IMR-90 (cell line): ENCODE measurements around the gene TBP. TPM values are rescaled to one million over a fixed set of nuclear protein-coding genes. Genes with fewer than 3 reads are reported as not detected.

Experiments used
- ATAC-seq: fragments of 200-7000 bp; cut with Tn5 transposase; 2 replicates; pipeline ENCODE4 v1.9.1; 2020; ENCODE audit warnings: low read depth, mild to moderate bottlenecking, moderate library complexity
- BruUV-seq: library from RNA; stranded (reverse); fragments of 400-500 nt; replicated peaks from 2 replicates; lab custom pipeline; 2021; lab: Mats Ljungman, UMichigan
- CTCF ChIA-PET: fragments of 300-600 bp; formaldehyde crosslinking; extraction: SDS; loops from one replicate; lab custom pipeline; 2021; ENCODE audit warnings: antibody characterized with exemption; lab: Yijun Ruan, JAX
- POLR2A ChIA-PET: fragments of 300-600 bp; sonication (Branson Sonifier 250); formaldehyde crosslinking; loops from one replicate; lab custom pipeline; 2022; ENCODE audit warnings: antibody characterized with exemption; ENCODE audit not compliant: unreplicated experiment; lab: Charles Lee
- DNase-seq: peaks from one replicate; pipeline ENCODE4 v3.0.0; 2013
- H2AFZ ChIP-seq: replicated peaks from 2 replicates; pipeline ENCODE3; 2013; ENCODE audit warnings: low read length, mild to moderate bottlenecking; ENCODE audit not compliant: poor library complexity
- H2AK5ac ChIP-seq: 2 replicates; pipeline ENCODE4 v1.6.1; 2013; ENCODE audit warnings: low read depth, low read length, inconsistent platforms
- H2AK9ac ChIP-seq: replicated peaks from 2 replicates; pipeline ENCODE3; 2013; ENCODE audit warnings: mild to moderate bottlenecking, low read depth, low read length, moderate library complexity; ENCODE audit not compliant: poor library complexity
- H2BK120ac ChIP-seq: 2 replicates; pipeline ENCODE4 v1.6.1; 2013; ENCODE audit warnings: low read depth, low read length, inconsistent platforms
- H2BK15ac ChIP-seq: 3 replicates; pipeline ENCODE4 v1.6.1; 2013; ENCODE audit warnings: low read depth, low read length, inconsistent platforms
- H2BK20ac ChIP-seq: 2 replicates; pipeline ENCODE4 v1.6.1; 2013; ENCODE audit warnings: low read depth, mild to moderate bottlenecking, inconsistent platforms, low read length, moderate library complexity
- H2BK5ac ChIP-seq: 2 replicates; pipeline ENCODE4 v1.6.1; 2013; ENCODE audit warnings: mild to moderate bottlenecking, low read depth, low read length, inconsistent platforms; ENCODE audit not compliant: poor library complexity, severe bottlenecking
- H3K14ac ChIP-seq: replicated peaks from 2 replicates; pipeline ENCODE4 v1.6.1; 2013; ENCODE audit warnings: low read depth, low read length, inconsistent platforms
- H3K18ac ChIP-seq: 2 replicates; pipeline ENCODE4 v1.6.1; 2013; ENCODE audit warnings: low read depth, low read length, control low read depth
- H3K23ac ChIP-seq: 2 replicates; pipeline ENCODE4 v1.6.1; 2013; ENCODE audit warnings: low read depth, low read length, inconsistent platforms
- H3K27ac ChIP-seq: 2 replicates; pipeline ENCODE4 v1.5.1; 2013; ENCODE audit warnings: mild to moderate bottlenecking, control low read depth, low read length; ENCODE audit not compliant: insufficient read depth
- H3K27me3 ChIP-seq: 2 replicates; pipeline ENCODE4 v1.6.1; 2013; ENCODE audit warnings: low read length; ENCODE audit not compliant: control insufficient read depth, insufficient read depth
- H3K36me3 ChIP-seq: 2 replicates; pipeline ENCODE4 v1.6.1; 2013; ENCODE audit warnings: low read length, mixed read lengths; ENCODE audit not compliant: control insufficient read depth, insufficient read depth
- H3K4ac ChIP-seq: 2 replicates; pipeline ENCODE4 v1.6.1; 2013; ENCODE audit warnings: low read depth, low read length, inconsistent platforms
- H3K4me1 ChIP-seq: 2 replicates; pipeline ENCODE4 v1.6.1; 2013; ENCODE audit warnings: low read length, mixed read lengths; ENCODE audit not compliant: control insufficient read depth, insufficient read depth
- H3K4me2 ChIP-seq: 2 replicates; pipeline ENCODE4 v1.6.1; 2013; ENCODE audit warnings: low read depth, mild to moderate bottlenecking, control low read depth, low read length, moderate library complexity
- H3K4me3 ChIP-seq: 2 replicates; pipeline ENCODE4 v1.5.1; 2013; ENCODE audit warnings: low read depth, mild to moderate bottlenecking, control low read depth, low read length, moderate library complexity; ENCODE audit not compliant: insufficient read depth
- H3K56ac ChIP-seq: 2 replicates; pipeline ENCODE4 v1.6.1; 2013; ENCODE audit warnings: low read length, inconsistent platforms; ENCODE audit not compliant: insufficient read depth; ENCODE audit errors: extremely low read depth
- H3K79me1 ChIP-seq, 2 experiments: 2 replicates each; pipeline ENCODE4 v1.6.1; 2013; ENCODE audit warnings: low read length in 2 of 2, inconsistent platforms in 1 of 2, low read depth in 1 of 2
- H3K9ac ChIP-seq: 2 replicates; pipeline ENCODE4 v1.6.1; 2013; ENCODE audit warnings: low read depth, low read length, control low read depth
- H3K9me1 ChIP-seq: 2 replicates; pipeline ENCODE4 v1.6.1; 2013; ENCODE audit warnings: low read length, inconsistent platforms; ENCODE audit not compliant: insufficient read depth
- H3K9me3 ChIP-seq: 2 replicates; pipeline ENCODE4 v1.6.1; 2013; ENCODE audit warnings: low read length; ENCODE audit not compliant: control insufficient read depth, insufficient read depth
- H4K20me1 ChIP-seq: 2 replicates; pipeline ENCODE4 v1.6.1; 2013; ENCODE audit warnings: low read length, inconsistent platforms; ENCODE audit not compliant: insufficient read depth
- H4K5ac ChIP-seq: 2 replicates; pipeline ENCODE4 v1.6.1; 2013; ENCODE audit warnings: mild to moderate bottlenecking, low read depth, low read length, control low read depth
- H4K8ac ChIP-seq, 2 experiments: 2 replicates each; pipeline ENCODE4 v1.6.1; 2013; ENCODE audit warnings: low read depth in 2 of 2, low read length in 2 of 2, control low read depth in 1 of 2, inconsistent platforms in 1 of 2
- H4K91ac ChIP-seq: 2 replicates; pipeline ENCODE4 v1.6.1; 2013; ENCODE audit warnings: low read depth, low read length, inconsistent platforms; ENCODE audit not compliant: insufficient read depth
- ELK1 ChIP-seq: fragments of 150-350 bp; IDR thresholded peaks from 2 replicates; pipeline ENCODE4 v1.6.1; 2016; ENCODE audit warnings: low read depth, mild to moderate bottlenecking, low read length, moderate library complexity, borderline replicate concordance
- WGBS, 2 experiments: methylation state at CpG; one replicate each; pipeline versions ENCODE4 v1.1.5 to v1.1.7; 2013; ENCODE audit warnings: missing lambda C conversion rate in 2 of 2; ENCODE audit not compliant: insufficient read length in 1 of 2; ENCODE audit errors: extremely low coverage in 2 of 2; 5-methylcytosine and 5-hydroxymethylcytosine counted together
- dilution Hi-C: fragments of 300-500 bp; cut with HindIII; formaldehyde crosslinking; loops from one replicate; pipeline ENCODE4 v1.14.3; 2018; ENCODE audit warnings: low sequenced_read_pairs; ENCODE audit not compliant: unreplicated experiment
- in situ Hi-C: fragments of 300-500 bp; cut with MboI; formaldehyde crosslinking; loops from 3 replicates; pipeline ENCODE4 v1.14.3; 2019; ENCODE audit warnings: low sequenced_read_pairs, inconsistent platforms, mixed read lengths
- intact Hi-C: fragments of 100-400 bp; cut with micrococcal nuclease; formaldehyde crosslinking; loops from 2 replicates; pipeline ENCODE4 v1.10.0; 2022
- polyA plus RNA-seq, 3 experiments: library from polyadenylated mRNA; depleted of rRNA; stranded (reverse); fragments of >200 nt; gene quantifications; 2 replicates each; pipeline ENCODE4 v1.2.3, GENCODE V29; 2012; ENCODE audit warnings: low replicate concordance in 1 of 3
- total RNA-seq: library from RNA; depleted of rRNA; stranded (reverse); fragments of >200 nt; gene quantifications from 2 replicates; pipeline ENCODE4 v1.2.3, GENCODE V29; 2012

The TBP gene
- total and polyA plus RNA-seq, 2 of the 4 experiments (the other 2 are of a cell fraction), result 8.8 to 12.5 TPM

DNA sequence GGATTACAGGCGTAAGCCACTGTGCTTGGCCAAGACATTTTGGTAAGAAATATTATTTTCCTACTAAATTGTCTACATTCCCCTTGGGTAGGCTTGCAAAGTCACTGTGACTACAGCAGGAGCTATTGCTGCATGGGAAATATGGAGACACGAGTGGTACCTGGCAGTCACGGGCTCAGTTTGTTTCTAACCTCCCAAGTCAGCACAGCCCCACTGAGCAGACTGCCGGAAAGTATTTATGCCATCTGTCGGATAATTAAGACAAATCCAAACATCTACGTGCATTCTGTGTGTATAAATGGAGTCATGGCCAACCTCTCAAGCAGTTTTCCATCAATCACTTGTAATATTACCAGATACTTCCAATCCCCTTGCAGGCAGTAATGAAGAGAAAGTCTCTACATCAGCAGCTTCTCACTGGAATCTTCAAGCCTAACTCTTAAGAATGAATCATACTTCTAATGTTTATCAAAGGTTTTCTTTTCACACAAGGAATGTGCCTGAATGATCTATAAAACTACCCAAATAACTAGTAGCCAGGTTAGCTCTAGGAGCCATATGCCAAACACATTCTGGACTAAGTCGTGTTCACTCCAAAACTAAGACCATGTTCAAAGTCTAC, 21.2 kb upstream of the TBP start:
- no peak overlapping the region for H3K18ac ChIP-seq
- ChIA-PET CTCF (interaction anchor here (0.7 to 1.0 kb wide), 3 partner anchors 9 to 730 kb away, joined by 3 read pairs; no protein-coding TSS in a partner anchor), POLR2A (interaction anchor here (0.6 kb wide), 1 partner anchor 743 kb away, joined by 4 read pairs; no protein-coding TSS in a partner anchor)
- H2AK5ac ChIP-seq, result no peak overlapping the region
- H4K91ac ChIP-seq, result no peak overlapping the region
- H2BK20ac ChIP-seq, result no peak overlapping the region
- H4K5ac ChIP-seq, result no peak overlapping the region
- no peaks in the 10 kb centered on the region for H3K27me3 ChIP-seq
- H2BK5ac ChIP-seq, result no peak overlapping the region
- DNase-seq, result peak; percentile 50
- no peak overlapping the region for H3K23ac ChIP-seq
- H3K4me3 ChIP-seq, result no peak overlapping the region
- dilution Hi-C loops, result no loop called here
- no peak overlapping the region for H2BK120ac ChIP-seq
- in situ Hi-C loops, result loop anchor here (10.0 kb wide), 1 partner anchor 818 kb away; no protein-coding TSS in a partner anchor
- H4K20me1 ChIP-seq, result peaks cover 6% of the 10 kb centered on the region
- no peak overlapping the region for H4K8ac ChIP-seq
- no peak overlapping the region for H3K4ac ChIP-seq
- no peak overlapping the region for H2AFZ ChIP-seq
- no peak overlapping the region for H3K9ac ChIP-seq
- H3K4me1 ChIP-seq, result peaks cover 6% of the 10 kb centered on the region
- peaks cover 16 to 19% of the 10 kb centered on the region in 2 experiments; a peak in 3 of 4 replicates for H3K79me1 ChIP-seq
- peaks cover 27% of the 10 kb centered on the region for H3K36me3 ChIP-seq
- no peak overlapping the region for H3K14ac ChIP-seq
- no peak for TF ChIP-seq ELK1
- H3K4me2 ChIP-seq, result no peak overlapping the region
- peak overlapping the region; percentile 47; the same call in 1 of the 2 replicates for H3K27ac ChIP-seq
- H3K9me1 ChIP-seq, result no peaks in the 10 kb centered on the region
- H3K56ac ChIP-seq, result no peak overlapping the region
- BruUV-seq, result no TSS peak
- H2BK15ac ChIP-seq, result no peak overlapping the region
- no CpG with 5 or more reads among the region's 7 CpGs for WGBS, 2 experiments
- intact Hi-C loops, result loop anchor here (5.0 kb wide), 3 partner anchors 241 to 1636 kb away; partner anchors contain the start of genes DLL1 and PHF10
- H2AK9ac ChIP-seq, result no peak overlapping the region
- peak; percentile 59 for ATAC-seq
- no peaks in the 10 kb centered on the region for H3K9me3 ChIP-seq
